Activated T-cell treated with anti-CD3 and anti-CD28 coated beads for 1 hour (primary cell): ENCODE results near the gene NXPH4.

Experiments used
- DNase-seq: peaks from one replicate; pipeline ENCODE4 v3.0.0-alpha.2; 2020; ENCODE audit warnings: low read depth

NXPH4 gene

DNA sequence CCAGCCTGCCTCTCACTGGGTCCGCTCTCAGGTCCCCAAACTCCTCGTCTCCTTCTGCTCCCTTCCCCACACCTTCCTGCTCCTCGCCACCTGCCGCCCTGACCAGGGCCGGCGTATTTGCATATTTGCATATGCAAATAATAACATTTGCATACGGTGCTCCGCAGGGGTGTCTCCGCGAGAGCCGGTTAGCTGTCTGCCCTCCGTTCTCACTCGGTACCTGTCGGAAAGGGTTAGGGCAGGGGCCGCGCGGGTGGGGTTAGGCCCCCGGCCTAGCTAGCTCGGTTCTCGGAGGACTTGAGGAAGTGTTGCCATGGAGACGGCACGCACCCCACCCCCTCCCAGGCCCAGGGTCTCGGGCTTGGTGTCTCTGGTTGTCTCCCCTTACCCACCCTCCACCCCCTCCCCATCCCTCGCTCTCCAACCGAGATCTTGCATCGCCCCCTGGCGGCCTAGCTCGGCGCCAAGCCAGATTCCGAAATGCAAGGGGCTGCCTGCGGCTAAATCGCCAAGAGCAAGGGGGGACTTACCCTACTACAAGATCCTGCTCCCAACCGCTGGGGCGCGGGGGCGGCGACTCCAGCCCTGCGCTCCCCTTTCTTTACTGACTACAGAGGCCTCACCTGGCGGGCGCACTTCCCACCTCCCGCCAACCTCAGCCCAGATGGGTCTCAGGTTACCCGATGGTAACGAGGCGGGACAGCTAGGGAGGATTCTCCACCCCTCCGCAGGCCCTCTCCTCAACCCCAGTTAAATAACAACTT, 26.3 kb downstream of the NXPH4 start:
- peak; percentile 65 for DNase-seq

DNA sequence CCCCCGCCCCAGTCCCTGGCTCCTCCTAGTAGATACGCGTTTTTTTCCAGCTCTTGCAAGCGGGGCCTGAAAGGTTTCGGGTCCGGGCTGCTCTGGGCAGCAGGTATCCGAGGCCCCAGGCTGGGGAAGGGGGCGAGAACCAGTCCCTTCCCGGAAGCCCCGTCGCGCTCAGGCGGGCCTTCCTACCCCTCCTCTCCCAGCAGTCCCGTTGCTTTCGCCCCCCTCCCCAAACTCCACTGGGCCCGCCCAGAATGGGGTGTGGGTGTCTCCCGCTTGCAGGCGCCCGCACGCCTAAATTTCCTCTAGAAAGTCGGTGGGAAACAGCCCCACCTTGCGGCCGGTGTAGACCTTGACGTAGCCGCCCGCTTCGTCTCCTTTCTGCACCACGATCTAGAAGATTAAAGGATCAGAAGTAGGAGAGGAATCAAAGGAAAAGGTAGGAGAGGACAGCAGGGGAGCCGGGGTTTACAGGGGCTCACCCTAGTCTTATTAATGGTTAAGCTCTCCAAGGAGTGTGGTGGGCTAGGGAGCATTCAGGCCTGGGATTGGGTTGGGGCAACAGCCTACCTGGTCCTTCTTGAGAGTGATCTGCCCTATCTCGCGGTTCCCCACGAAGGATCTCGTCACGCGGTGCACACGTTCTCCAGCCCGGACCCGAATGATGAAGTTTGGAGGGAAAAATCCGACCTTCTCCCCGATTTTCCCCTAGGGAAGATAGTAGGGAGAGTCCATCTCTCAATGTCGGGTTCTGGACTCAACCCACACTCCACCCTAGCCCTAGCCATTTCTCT, 27.1 kb downstream of the NXPH4 start:
- DNase-seq = peak; percentile 79

DNA sequence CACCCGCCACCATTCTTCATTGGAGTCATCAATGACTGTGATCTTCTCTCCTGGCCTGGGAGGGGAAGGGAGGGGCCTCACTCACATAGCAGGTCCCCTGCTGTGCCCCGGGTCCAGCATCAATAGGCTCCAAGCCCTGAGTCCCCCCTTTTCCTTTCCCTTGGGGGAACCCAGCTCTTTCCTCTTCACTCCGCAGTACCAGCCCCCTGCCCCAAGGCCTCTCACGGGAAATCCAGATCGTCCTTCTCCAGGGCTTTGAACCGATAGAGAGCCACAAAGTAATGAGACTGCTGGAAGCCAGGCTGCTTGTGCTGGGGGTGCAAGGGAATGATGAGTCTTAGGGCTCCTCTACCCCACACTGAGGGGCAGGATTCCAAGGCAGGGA, 27.7 kb downstream of the NXPH4 start:
- DNase-seq = no peak

DNA sequence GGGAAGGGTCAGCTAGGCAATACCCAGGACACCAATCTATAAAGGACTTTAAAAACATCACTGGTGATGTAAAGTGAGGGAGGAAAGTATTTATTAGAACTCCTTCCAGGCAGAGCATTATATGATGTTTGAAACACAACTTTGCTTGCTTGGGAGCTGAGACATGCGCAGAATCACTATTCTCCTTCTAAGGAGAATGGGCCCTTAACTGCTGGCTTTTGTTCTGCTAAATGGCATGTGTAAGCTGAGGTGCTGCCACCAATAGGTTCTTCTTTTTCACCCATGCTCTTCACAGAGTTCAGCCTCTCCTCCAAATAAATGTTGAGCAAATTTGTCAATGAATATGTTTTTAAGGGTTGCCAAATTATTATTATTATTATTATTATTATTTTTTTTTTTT, 30.4 kb downstream of the NXPH4 start:
- DNase-seq = no peak

DNA sequence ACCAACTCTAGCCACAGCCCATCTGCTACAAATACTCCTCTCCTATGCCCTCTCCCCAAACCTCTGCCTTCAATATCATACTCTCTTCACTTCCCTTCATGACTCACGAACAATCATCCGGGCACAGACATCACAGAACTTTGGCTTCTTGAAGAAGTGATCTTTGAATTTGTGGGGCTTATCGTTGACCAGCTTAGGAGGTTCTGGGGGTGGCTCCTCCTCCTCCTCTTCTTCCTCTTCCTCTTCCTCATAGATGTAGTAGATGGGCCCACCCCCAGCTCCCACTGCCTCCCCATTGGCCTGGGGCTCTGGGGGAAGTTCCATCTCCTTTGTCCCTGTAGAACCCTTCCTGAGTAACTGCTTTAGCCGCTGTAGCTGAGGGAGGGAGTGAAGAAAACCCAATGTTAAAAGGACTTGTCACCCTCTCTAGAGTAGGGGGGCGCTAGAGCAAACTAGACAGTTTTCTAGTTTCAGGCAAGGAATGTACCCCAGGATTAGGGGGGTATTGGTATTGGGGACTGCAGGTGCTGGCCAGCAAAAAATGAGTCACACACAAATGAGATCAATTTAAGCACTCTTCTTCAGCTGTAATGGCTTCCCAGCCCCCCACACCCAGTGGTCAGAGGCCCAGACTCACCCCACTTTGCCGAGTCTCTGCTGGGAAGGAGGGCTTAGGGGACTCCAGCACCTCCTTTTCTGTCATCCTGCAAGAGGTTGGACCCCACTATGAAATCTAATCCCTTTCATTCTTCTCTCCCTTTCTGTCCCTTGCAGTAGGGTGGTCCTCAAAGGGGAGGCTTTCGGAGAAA, 32.5 kb downstream of the NXPH4 start:
- no peak for DNase-seq

DNA sequence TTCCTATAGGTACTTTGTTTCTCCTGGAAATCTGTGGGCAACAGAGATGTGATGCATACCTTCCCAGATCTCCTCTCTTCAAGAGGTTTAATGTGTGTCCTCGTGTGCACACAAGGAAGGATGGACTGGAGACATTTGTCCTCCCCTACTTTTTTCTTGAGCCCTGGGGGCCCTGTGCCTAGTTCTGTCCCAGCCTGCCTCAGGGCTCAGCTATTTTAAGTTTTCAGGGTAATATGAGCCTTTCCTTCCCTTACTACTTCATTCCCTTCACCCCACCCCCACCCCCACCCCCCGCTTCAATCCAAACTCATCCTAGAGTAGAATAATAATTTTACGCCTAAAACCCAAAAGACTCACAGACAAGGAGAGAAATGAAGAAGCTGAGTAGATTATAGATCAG, 33.9 kb downstream of the NXPH4 start:
- no peak for DNase-seq

DNA sequence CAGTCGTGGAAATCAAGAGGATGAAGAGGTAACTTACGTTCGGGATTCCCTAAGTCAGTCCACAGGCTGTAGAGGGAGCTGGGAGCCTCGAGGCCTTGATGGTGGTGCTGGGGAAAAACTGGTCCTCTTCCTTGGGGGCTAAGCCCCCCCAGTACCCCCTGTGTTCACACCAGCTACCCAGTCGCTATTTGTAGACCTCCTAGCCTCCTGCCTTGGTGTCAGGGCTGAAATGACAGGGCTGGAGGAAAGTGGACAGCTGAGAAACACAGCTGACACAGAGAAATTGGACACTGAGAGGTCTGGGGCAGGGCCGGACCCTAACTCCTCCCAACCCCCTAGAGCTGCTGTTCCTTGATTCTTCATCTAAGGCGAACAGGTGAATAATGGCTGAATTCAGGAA, 34.4 kb downstream of the NXPH4 start, which contains the start of gene STAC3:
STAC3 (minus strand) TSS at position 232 of the 400 bp plus-strand sequence. CDS start 1,551 bp downstream, outside the sequence.
- DNase-seq = no peak

DNA sequence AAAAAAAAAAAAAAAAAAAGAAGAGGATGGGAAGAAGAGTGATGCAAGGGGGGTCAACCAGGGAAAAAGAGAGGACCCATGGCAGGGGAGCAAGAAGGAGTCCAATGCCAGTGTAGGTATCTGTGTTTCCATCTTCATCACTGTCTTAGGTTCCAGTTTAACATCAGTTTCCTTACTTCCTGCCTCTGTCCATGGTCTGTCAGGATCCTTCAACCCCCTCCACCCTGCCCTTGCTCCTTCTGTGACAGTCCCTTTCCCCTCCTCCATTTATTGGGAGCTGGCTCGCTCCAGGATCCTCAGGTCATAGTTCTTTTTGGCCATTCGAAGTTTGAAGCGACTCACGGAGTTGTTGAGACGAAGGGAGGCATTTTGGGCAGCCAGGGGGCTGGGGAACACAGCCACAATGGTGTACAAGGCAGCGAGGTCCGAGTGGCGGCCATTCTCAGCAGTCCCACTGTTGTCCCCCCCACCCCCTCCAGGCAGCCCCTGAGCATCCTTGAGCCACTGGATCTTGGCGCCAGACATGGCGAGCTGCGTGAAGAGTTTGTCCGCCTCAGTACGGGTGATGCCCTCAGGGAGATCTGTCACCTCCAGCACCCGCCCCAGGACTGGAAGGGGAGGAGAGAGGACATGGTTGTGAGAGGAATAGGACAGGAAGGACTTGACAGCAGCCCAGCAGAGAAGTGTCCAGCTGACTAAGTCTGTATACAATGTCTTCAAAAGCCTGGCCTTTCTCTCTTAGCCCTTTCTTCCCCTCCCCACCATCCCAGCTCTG, 38.1 kb downstream of the NXPH4 start:
- DNase-seq = no peak

DNA sequence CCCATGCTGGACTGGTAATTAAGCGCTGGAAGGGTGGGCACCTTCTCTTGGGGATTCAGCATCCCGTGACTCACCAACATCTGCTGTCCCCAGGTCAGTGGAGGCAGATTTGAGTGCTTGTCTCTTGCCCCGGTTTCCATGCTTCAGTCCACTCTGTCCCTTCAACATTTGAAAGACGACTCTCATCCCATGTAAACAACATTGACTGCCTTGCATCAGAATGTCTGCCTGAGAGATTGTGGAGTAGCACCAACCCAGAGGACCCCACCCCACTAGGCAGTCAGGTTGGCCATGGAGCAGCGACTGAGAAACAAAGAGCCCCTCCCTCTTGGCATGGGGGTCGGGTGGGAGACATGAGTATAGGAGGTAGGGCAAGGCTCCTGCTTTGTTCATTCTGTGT, 39.3 kb downstream of the NXPH4 start:
- no peak for DNase-seq

DNA sequence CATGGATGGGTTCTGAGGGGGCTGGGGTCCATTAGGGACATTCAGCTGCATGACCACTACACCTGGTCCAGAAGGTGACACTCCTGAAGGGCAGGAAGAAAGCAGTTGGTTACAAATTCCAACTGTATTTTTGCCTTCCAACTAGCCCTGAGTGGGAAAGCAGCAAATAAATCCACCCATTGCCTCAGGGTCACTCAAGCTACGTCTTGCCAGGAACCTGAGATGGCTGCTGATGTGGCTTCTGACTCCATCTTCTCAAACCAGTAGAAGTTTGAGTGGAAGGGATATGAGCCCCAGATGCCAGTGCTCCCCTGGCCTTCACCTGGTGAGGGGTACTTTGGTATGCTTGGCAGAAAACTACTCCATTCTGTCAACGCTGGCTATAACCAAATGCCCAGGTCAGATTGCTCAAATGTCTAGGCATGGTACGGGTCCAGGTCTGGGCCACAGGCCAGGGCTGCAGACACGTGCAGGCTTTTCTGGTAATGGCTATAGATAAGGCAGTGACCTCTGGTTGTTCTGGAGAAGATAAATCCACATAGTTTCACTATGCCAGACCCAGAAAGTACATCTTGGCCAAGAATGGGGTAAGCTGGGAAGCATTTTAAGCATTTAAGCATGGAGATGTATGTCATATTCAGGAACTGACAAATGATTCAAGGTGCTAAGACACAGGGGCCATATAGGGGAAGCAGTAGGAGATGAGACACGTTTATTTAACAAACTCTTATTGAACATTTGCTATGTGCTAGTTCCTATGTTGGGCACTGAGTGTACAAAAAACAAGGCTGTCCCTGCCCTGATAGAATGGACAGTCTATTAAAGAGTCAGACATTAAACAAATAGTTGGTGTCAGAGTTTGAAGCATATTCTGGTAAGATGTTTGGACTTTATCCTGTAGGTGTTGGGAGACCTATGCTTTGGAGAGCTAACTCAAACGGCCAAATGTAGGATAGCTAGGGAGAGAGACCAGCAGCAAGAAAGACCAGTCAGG, 42.7 kb downstream of the NXPH4 start:
- no peak for DNase-seq

DNA sequence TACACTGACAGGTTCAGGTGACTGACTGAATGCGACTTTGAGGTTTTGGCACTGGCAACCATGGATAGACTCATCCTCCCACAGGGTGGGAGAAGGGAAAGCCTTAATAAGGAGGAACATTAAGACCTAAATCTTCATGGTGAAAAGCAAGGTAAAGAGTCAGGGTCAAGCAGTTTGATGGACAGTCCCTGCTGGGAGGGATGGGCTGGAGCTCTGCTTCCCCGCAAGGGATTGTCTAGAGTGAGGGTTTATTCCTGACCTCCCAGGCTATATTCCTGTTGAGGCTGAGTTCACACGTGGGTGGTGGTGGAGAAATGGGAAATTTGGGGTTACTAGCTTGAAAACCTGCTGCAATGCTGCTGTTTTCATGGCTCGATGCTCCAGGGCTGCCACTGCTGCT, 43.8 kb downstream of the NXPH4 start:
- DNase-seq = no peak

DNA sequence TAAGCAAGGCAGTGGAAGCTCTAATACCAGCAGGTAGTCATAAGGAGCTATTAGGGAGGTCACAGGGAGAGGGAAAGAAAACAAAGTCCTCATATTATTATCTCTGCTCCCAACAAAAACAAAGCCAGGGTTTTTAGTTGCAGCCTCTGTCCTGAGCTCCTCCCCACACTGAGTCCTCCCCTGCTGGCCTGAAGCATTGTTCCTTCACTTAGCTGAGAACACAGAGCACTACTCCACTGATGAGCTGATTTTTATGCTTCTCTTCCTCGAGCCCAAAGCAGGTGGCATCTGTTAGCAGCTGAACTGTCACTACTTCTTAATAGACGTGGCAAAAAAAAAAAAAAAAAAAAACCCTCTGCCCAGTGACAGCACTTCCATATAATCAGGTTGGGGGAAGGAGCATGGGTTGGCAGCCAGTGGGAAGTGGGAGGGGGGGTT, 44.9 kb downstream of the NXPH4 start:
- DNase-seq = no peak

DNA sequence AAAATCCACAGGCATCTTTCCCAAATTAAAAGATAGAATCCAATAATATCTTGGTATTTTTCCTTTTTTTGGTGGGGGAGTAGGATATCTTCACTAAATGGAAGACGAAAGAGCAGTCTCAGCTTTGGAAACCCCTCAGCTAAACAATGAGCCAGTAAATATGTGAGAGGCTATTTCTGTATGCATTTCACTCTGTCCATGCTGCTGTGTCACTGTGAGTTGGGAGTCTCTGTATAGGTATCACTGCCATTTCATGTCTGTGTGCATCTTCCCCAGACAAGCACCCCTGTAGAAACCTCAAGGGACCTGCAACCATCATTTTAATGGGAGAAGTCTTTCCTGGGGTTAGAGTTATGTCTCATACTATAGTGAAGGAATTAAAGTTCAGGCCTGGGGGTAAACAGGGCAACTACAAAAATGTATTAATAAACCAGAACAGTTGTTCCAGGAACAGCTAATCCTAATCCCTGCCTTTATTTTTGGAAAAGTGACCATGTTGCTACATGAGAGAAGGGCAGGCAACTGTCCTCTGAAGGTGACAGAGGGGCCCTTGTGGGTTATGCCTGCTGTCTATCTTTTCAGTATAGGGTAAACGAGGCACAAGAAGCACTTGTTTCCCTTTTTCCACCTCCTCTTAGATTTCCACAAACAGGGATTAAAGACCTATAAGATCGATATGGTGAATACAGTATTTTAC, 45.7 kb downstream of the NXPH4 start:
- DNase-seq = no peak

DNA sequence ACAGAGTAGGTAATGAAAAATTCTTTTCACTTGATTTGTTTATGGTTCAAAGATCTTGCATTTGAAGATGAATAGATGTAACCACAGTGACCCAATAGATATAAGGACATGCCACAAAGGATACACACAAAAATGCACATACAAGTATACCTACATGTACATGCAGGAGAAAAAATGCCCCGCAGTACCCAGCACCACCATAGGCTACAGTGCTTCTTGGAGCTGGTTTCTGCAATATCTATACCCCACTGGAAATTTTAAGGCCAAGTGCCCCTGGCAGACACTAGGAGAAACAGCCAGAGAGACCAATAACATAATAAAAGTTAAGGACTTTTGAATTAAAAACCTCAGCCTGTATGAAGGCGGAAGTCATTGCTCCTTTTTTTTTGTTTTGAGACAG, 46.5 kb downstream of the NXPH4 start:
- no peak for DNase-seq

DNA sequence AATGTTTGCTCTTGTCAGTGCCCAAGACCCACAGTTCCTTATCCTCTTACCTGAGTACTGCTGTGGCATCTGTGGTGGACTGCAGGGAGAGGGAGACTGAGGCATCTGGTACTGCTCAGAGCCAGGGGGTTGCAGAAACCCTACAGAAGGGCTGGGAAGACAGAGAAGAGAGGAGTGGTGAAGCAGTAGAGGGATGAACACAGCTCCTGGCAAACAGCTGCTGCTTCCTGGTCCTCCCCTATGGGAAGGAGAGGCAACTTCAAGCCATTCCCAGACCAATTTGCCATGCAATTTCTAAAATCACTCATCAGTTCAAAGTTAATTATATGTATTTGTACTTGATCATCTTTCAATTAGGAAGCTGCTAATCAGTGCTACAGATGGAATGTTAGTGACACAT, 50.1 kb downstream of the NXPH4 start:
- DNase-seq = no peak

DNA sequence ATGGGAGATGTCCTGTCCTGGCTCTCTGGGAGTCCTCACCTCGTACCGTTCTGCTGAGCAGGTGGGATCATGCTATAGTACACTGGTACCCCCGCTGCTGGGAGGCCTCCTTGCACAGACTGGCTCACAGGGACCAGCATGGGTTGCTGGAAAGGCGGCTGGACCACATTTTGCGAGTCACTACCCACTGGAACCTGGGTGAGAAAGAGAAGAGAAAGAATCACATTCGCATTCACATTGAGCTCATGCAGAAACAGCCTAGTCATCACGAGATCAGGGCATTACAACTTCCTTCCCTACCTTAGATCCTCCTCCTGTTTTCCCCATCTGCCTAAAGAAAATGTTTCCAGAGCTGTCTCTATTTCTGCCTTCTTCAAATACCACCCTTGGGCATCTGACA, 51.7 kb downstream of the NXPH4 start:
- no peak for DNase-seq

DNA sequence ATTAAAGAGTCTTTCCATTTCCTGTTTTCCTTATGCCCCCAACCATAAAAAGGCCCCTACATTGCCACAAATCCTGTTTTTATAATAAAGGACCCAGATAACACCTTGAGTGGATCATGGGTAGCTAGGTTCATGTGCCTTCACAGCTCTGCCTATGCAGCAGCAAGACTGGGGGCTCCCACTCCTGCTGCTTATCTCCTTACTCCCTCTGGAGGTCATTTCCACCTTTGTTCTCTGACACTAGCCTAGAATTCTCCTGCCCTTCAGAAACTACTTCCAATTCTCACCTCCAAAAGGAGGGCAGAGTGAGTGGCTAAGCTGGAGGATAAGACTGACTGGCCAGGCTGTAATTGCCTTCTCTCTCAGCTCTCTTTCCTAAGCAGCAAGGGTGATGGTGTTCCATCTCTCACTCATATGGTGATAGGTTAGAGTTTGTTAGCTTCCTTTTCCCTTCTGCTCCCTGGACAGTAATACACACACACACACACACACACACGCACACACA, 54.4 kb downstream of the NXPH4 start:
- no peak for DNase-seq

DNA sequence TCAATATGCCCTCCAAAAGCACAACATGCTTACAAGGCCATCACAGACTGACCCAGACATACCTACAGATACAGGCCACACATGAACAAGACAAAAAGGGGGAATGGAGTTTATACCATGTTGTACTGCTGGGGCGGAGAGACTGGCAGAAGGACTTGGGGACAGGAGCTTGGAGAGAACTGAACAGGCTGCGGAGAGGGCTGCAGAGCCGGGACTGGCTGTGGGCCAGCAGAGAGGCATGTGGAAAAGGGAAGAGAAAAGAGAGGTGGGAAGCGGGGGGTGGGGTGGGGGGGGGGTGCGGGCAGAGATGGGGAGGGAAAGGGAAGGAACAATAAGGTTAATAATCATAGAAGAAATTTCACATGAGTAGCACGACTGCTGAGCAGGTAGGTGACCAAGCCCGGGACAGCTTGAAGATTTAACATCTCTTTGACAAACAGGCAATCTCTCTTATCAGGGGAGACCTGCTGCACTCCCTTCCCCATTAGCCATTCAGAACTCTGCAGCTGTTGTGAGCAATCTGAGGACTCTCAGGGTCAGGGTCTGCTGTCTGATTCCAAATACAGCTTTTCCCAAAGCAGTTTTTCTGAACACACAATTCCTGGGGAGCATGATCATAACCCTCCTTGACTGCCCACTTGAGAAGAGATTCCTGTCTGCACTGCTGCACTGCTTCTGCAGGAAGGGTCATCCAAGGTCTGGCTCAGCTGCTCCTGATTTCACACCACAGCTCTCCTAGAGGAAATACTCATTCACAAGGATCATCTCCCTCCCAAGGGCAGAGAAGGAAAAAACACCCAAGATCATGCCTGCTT, 56.0 kb downstream of the NXPH4 start:
- DNase-seq = no peak

DNA sequence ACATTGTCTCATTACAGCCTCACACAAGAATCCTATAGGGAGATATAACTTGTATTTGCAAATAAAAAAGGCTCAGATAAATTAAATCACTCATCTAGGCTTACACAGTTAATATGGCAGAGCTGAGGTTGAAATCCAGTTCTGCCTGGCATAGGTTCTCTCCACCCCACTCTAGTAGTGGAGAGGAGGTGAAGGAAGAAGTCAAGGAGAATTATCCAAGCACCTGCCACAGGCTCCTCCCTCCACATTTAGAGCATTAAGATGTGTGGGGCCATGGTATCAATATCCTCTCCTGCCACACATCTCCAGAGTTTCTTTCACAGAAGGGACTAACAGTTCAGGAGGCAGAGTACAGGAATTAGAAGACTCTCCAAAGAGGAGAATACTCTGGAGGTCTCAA, 56.9 kb downstream of the NXPH4 start:
- no peak for DNase-seq
